PC-9 (cell line): Measurements from ENCODE around the gene PCDH9.

Source experiments
- CTCF ChIP-seq: fragments of 200-600 bp; sonication (generic); conservative IDR thresholded peaks from 2 replicates; pipeline ENCODE4 v1.6.1; 2017; ENCODE audit warnings: mixed run types, antibody characterized with exemption, mild to moderate bottlenecking, moderate library complexity
- EZH2 ChIP-seq: fragments of 200-600 bp; sonication (generic); IDR thresholded peaks from 2 replicates; pipeline ENCODE4 v1.8.0; 2017; ENCODE audit warnings: antibody characterized with exemption, low read depth

- TF ChIP-seq CTCF (no peak), EZH2 (no peak)
Measured at GRCh38 chr13:67148161-67148571, 82.0 kb downstream of the PCDH9 start.
